G401.6 (cell line): Measurements from ENCODE around the gene TSC1.

Experiments
- FAIRE-seq: peaks from 2 replicates; lab custom pipeline; 2012; peaks lifted over from hg19 to GRCh38; lab: Jason Lieb, UNC

TSC1 gene

DNA sequence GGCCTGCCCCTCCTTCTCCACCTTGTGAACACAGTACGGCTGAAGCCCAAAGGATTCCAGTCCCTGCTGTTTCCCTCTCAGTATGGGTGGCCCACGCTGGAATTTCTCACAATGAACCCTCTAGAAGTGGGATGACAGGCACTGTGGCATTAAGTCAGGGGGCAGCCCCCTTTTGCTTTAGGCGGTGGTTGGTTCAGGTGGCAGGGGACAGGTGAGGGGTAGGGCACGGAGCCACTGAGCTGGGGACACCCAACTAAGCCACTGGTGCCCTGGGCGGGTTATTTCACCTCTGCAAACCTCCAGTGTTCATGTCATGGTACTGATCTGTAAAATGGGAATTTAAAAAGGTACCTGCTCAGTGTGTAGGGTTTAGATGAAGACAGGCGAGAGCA is 58.1 kb downstream of the TSC1 start:
- FAIRE-seq: no peak

DNA sequence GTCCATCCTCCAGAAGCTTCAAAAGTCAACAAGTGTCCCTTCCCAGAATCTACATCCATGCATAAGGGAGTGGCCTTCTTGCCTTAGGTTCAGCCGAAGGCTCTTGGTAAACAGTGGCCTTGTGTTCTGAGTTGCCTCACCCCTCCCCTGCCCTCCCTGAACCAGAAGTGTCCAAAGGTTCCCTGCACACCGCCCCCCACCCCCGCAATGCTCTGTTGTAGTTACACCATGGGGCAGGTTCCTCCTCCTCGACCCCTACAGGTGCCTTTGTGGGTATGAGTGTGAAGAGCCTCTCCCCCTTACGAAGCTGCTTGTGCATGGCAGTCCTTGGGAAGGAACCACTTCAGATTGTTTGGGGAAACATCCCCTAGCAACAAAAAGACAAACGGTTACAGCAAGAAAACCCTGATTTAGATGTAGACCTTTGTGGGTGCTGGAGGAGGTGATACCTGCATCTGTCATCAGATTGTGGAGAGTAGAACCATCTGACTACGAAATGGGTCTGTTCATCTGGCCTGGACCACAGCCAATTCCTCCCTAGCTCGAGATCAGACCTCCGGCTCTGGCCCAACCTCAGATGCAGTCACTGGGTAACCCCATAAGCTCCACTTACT is 58.6 kb downstream of the TSC1 start:
- no peak for FAIRE-seq

DNA sequence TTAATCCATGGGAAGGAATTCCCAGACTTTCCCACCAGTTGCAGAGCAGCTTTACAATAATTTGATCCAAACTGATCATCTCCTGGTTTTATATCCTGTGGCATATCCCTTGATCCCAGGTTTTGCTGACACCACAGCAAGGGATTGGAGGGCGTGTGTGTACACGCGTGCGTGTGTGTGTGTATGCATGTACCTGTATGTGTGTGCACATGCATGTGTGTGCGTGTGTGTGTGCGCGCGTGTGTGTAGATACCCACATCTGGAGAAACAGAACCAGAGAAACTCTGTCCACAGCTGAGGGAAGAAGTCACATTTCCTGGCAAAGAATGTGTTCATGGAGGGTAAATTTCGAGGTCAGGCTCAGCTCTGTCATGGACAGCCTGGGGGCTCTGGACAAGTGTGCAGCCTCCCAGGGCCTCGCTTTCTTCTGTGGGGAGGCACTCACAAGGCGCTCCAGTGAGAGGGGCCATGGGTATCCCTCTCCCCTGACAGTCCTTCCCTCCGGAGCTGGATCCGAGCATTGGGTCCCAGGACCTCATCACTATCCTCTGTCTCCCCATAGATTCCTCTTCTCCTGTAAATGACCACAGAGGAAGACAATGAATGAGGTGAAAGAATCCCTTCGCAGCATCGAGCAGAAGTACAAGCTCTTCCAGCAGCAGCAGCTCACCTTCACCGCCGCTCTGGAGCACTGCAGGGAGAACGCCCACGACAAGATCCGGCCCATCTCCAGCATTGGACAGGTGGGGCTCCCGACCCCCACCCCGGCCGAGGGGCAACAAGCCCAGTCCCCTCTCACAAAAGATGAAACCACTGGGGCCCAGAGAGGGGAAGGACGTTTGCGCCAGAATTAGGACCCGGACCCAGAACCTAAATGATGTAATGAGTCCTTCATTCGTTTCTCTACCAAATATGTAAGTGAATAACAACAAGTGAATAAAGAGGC is 60.8 kb downstream of the TSC1 start:
- no peak for FAIRE-seq

DNA sequence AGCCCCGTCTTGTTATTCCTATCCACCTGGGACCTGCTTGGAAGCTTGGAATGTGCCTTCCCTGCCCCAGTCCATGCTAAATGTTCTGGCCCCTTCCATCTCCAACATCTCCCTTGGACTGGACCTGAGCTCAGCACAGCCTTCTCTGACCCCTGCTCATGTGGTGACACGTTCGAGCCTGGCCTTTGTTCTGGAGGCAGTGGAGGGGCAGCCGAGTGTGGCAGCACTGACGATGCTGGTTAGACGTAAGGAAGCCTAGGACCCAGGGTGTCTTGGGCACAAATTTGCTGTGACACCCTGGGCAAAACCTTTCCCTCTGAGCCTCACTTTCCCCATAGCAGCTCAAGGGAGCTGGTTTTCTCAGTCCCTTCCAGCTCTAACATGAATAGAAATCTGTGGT is 61.8 kb downstream of the TSC1 start:
- FAIRE-seq: no peak

DNA sequence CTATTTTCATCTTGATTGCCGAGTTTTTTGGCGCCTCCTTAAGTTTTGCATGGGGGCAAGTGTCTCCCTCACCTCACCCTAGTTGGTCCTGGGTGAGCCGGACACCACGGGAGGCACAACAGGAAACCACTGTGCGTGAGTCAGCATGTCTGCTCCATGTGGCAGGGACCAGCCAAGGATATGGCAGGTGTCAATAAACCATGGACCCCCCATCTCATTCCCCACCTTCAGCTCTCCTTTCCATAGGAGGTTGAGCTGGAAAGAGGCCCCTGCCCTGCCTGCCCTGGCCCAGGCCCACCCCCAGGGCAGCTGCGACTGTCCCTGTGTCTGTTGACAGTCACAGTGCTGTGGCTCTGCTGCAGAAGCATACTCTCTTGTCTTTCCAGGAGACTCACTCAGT is 62.6 kb downstream of the TSC1 start:
- no peak for FAIRE-seq

DNA sequence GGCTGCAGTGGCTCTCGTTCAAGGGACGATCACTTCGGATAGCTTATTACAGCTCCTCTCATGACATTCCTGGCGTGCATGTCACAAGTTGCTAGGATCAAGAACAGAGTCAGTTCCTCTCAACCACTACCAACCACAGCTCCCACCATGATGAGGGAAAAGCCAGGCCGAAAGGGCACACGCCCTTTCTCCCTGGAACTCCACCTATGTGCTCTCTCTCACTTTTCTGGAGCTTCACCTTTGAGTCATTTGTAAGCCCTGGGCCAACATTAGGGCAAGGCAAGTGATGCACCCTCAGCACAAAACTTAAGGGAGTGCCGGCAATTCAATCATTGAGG is 64.1 kb downstream of the TSC1 start:
- FAIRE-seq: no peak

DNA sequence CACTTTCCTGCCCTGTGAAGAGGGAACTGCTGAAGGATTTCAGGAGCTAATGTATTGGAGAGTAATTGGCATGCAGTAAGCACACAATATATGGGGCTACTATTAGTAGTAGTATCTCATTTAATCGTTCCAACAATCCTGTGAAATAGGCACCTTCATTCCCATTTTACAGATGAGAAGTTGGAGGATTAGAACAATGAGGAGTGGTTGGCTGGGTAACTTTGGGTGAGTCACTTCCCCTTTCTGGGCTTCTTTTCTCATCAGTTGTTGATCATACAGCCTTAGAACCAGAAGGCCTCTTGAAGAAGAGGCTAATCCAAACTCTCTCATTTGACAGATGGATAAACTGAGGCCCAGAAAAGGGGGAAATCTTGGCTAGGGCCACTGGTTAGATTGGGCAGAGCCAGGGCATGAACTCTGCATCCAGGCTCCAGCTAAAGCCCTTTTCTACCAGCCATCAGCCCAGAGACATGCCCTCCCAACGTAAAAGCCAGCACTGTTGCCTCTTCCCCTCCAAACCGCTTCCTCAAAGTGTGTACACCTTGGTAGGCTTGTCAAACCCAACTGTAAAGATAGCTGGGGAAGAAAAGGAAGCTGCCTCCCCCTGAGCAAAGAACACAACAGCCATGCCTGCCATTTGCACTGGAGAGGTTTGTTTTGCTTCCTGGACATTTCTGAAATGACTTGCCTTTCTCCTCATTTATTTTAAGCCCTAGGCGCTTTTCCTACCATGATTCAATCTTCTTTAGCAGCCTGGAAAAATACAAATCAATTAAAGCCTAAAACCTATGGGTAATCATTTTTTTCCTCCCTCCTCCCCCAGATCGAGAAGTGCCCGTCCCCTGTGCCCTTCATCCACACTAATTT is 64.7 kb downstream of the TSC1 start:
- FAIRE-seq: peak; percentile 60

DNA sequence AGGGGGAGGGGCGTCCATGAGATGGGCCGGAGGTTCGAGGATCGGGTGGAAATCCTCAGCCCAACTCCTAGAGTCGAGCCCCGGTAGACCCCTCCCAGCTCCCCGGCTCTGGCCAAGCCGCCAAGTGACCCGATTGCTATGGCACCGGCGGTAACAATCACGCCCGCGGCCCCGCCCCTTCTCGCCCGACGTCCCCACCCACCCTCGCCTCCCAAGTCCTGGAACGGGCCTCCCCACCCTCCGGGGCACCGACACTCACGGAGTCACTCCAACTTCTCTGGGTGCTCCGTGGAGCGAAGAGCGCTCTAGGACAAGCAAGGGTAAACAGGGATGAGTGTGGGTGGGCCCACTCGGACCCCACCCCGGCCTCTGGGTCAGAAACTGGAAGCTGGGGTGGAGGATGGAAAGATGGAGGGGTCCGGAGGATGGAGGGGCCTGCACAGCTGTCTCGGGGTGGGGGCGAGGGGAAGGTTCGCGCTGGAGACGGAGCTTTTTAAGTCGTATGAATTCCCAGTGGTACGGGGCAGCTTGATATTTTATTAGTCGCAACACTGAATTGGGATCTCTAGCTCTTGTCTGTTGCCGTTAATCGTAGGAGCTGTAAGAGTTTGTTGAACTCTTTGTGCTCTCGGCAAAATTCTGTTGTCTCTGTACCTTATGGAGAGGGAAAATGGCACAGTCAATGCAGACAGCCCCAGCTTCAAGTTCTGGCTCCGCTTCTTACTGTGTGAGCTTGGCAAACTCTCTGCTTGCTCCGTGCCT is 65.5 kb downstream of the TSC1 start, which contains the start of gene SPACA9:
Gene SPACA9, plus strand, starts transcription at position 204 of the 762 bp plus-strand sequence. CDS start 5,050 bp downstream, outside the sequence.
- FAIRE-seq: no peak

DNA sequence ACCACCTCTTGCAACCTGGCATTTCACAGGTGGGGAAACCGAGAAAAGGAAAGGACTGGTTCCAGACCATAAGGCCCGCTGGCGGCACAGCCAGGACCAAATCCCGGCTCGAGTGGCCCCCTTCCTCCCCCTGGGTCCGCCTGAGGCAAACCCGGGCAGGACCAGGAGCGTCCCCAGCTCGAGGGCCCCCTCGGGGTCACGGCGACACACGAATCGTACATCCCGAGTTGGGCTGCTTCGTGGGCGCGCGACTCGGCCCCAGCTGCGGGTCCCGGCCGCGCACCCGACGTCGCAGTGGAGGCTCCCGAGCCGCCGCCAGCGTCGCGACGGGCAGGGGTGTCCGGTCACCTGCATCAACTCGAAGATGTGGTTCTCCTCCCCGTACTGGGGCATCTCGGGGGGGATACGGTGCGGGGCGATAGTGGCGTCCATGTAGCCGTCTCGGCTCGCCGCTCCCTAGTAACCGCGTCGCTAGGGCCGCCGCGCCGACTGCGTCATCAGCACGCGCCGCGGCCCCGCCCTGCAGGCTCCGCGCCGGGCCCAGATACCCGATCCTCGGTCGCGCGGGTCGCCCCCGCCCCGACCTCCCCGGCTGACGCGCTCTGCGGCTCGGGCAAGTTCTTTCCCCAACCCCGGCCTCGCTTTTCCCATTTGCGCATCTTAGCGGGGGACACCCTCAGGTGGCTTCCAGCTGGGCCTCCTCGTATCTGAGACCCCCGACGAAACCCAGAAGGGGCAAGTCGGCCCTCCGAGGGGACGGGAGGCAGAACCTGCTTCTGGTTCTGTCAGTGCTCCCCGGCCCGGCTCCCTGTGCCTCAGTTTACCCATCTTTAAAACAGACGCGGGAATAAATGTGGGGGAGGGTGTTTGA is 66.4 kb downstream of the TSC1 start, which contains the start of gene AK8:
Gene AK8, minus strand, starts transcription at position 461 of the 871 bp plus-strand sequence. Its CDS starts 29 bp downstream, at position 432.
- no peak for FAIRE-seq

DNA sequence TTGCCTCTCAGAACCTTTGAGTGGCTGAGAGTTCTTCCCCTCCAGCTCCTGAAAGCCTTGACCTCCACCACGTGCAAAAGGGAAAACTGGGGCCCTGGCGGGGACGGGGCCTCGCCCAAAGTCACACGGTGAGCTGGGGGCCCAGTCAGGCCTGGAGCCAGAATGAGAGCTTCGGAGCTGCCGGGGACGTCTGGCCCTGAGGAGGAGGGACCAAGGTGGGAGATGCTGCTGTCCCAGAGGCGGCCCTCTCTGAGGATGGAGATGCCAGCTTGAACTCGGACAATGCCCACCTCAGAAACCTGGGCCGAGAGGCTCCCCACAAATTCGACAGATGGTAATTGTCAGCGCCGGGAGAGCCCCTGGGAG is 67.0 kb downstream of the TSC1 start:
- FAIRE-seq: no peak

DNA sequence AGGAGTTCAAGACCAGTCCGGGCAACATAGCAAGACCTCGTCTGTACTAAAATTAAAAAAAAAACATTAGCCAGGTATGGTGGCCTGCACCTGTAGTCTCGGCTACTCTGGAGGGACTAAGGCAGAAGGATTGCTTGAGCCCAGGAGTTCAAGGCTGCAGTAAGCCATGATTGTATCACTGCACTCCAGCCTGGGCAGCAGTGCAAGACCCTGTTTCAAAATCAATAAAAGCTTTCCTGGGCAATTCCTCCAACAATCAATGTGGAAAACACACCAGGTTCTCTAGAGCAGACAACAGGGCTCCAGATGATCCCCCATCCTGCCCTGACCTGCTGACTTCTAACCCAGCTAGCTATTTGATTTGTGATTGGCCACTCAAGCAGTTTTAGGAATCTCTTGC is 67.6 kb downstream of the TSC1 start:
- no peak for FAIRE-seq

DNA sequence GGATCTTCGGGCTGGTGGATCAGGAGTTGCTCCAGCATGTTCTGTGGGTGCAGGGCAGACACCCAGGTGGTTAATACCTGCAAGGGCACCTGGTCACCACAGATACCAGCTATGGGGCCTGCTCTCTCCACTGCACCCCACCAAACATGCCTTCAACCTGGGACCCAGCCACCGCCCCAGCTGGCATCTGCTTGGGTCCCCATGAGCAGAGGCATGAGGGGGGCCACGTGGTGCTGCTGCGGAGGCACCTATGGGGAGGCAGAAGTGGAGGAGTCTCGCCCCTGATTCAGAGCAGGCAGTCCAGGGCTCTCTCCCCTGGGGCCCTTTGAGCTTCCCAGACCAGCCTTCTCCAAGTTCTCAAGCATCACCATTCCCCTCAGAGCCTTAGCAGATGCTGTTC is 69.3 kb downstream of the TSC1 start:
- no peak for FAIRE-seq

DNA sequence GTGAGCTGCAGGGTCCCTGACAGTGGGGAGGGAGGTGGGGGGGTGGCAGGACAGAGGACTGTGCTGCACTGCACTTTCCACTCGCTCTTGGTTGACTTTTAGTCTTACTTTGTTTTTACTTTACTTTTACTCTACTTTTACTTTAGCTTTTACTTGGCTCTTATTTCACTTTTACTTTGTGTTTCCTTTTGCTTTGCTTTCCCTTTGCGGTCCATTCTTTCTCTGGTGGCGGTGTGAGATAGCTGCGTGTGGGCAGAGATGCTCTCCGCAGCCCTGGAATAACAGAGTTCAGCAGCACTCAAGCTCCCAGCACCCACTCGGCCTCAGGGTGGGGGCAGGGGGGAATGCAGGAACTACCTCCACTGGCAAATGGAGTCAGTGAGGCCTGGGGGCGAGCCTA is 71.0 kb downstream of the TSC1 start:
- no peak for FAIRE-seq

DNA sequence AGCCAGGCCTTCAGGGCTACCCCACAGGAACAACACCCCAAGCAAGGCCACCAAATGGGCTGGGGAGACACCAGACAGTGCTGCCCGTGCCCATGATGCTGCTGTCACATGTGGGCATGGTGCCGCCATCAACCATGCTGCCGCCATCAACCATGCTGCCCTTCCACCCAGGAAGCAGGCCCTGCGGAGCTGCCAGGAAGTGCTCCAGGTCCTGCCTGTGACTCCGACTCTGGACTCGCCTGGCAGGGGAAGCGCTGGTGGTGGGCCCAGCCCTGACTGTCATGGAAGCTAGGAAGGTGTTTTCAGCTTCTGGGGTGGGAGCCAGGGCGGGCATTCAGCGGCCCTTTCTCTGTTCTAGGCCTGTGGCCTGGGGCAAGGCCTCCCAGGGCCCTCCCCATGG is 75.2 kb downstream of the TSC1 start:
- FAIRE-seq: no peak

DNA sequence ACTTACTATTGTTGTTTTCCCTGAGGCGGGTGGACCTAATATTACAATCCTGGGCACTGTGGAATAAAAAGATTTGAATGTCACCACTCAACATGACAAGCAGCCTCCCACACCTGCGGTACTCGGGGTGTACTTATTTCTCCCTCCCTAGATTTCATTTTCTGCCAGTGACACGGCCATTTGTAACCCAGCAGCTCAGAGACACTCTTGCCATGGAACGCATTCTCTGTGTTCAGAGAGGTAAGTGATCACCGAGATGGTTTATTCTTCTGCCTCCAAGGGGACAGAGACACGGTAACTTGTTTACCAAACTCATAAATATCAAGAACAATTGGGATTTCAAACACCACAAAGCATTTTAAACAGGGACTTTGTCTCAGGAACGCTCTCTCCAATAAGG is 77.5 kb downstream of the TSC1 start:
- FAIRE-seq: no peak

DNA sequence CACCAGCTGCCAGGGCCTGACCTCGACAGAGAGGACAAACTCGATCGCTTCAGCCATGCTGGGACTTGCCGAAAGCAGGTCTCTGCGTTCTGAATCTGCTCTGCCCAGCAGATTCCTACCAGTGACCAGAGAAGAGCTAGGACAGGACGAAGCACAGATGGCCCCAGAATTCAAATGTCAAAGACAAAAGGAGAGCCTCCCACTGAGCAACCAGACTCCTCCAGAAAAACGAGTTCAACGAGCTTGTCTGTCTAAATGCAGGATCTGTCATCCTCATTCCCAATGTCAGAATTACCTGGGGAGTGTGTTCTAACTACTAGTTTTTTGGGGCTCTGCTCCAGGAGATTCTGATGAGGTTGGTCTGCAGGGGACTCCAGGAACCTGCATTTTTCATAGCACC is 79.7 kb downstream of the TSC1 start:
- no peak for FAIRE-seq

DNA sequence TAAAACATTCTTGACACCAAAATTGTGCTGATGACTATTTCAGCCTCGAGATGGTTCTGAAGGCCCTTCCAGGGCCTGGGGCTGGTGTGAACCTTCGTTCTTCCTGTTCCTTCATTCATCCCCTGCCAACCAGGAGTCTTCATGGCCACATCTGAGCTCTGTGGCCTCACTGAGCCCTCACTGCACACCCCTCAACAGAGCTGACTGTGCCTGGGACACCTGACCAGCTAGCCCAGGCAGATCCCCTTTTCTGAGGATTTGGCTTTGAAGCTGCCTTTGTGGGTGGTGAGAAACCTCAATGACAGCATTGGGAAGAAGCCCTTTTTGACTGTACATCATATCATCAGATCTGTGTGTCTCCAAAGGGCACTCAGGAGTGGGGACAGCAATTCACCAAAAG is 80.1 kb downstream of the TSC1 start:
- FAIRE-seq: no peak

DNA sequence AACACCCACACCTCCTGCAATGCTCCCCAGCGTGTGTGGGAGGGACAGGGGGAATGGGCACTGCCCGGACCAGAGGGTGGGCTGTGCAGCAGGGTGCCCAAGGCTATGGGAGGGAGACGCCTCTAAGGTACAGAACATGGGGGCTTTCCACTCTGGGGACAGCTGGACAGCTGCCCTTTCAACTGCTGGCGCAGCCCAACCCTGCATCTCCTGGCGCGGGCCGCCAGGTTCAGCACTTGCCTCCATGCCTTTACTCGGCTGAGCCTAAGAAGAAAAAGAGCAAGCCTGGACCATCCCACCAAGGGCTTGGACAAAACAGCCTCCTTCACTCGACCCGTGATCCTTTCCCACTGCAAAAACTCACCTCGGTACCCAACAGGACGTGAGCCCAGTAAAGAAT is 81.3 kb downstream of the TSC1 start:
- no peak for FAIRE-seq

DNA sequence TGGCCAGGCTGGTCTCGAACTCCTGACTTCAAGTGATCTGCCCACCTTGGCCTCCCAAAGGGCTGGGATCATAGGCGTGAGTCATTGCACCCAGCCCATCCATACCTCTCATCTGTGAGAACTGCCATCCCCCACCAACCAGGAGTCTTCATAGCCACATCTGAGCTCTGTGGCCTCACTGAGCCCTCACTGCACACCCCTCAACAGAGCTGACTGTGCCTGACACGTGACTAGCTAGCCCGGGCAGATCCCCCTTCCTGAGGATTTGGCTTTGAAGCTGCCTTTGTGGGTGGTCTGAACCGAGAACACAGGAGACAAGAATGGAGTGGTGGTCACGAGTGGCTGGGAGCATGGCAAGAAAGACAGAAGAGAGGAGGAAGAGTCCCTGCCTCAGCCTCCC is 81.9 kb downstream of the TSC1 start:
- FAIRE-seq: no peak

DNA sequence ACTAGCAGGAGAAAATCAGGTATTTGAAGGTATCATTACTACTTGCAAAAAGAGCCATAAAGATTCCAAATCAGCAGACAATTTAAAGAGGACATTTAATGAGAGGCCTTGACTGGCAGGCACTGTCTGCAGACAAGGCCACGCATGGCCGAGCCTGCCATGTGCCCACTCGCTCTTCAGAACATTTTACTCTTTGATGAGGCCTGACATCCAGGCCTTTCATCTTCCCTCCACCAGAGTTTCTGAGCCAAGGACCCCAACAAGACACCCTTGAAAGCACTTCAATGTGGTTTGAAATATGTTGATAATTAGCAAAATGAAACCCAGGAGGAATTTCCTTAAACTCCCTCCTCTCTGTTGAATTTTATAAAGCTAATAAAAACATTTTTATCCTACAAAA is 82.8 kb downstream of the TSC1 start:
- FAIRE-seq: no peak

DNA sequence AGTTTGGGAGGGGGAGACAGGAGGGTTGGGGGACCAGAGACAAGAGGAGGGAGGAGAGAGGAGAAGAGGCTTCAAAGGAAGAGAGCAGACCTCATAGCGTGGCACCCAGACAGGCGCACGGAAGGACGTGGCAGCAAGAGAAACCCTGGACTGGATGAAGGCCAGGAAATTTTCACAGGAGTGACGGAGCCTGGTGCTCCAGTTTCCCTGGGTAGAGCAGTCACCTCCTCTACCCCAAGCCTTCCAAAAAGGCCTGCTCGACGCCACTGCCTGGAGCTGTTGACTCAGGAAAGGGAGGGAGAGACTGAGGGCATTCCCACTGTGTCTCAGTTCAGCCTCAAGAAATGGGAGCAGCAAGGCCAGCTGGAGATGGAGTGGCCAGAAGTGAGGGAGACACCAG is 85.7 kb downstream of the TSC1 start:
- FAIRE-seq: no peak
